ENCODE results near the gene RAPGEF2.

DNA sequence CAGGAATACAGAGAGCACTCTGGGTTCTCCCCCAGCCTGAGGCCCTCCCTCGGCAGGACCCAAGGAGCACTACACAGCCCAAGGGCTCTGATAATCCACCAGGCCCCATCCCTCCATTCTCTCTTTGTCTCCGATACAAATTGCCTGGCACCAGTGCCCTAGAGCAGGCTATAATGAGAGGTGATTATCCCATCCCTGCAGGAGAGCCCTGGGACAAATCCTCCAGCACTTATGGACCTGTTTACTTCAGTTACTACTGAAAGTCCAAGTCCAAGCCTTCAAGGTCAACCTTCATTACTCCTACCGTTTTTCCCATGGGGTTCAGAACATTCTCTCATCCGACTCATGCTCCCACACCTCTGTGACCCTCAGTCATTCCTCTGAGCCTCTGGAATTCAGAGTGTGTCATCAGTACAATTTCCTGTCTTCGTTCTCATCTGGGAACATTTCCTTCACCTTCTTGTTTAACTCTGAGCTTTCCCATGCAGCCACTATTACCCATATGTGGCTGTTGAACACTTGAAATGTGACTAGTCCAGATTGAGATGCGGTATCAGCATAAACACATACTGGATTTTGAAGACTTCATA lies 299.0 kb downstream of the RAPGEF2 start:
- TF ChIP-seq, protein P1, sequence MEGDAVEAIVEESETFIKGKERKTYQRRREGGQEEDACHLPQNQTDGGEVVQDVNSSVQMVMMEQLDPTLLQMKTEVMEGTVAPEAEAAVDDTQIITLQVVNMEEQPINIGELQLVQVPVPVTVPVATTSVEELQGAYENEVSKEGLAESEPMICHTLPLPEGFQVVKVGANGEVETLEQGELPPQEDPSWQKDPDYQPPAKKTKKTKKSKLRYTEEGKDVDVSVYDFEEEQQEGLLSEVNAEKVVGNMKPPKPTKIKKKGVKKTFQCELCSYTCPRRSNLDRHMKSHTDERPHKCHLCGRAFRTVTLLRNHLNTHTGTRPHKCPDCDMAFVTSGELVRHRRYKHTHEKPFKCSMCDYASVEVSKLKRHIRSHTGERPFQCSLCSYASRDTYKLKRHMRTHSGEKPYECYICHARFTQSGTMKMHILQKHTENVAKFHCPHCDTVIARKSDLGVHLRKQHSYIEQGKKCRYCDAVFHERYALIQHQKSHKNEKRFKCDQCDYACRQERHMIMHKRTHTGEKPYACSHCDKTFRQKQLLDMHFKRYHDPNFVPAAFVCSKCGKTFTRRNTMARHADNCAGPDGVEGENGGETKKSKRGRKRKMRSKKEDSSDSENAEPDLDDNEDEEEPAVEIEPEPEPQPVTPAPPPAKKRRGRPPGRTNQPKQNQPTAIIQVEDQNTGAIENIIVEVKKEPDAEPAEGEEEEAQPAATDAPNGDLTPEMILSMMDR (IDR thresholded peaks at IDR 0.05): no peak
- no peak for TF ChIP-seq POLR2A (IDR thresholded peaks at IDR 0.05)
- TF ChIP-seq POLR2AphosphoS5 (IDR thresholded peaks at IDR 0.05): no peak

Measured in breast epithelium (tissue), 3 donors.